Islet of Langerhans (tissue), 1 donor: ENCODE data around the gene AFF3.
A peak's percentile ranks its signal among the peaks of the same experiment; 100 is the strongest.

Experiments used
- FAIRE-seq: peaks from one replicate; lab custom pipeline; 2011; peaks lifted over from hg19 to GRCh38; lab: Jason Lieb, UNC

AFF3 gene

DNA sequence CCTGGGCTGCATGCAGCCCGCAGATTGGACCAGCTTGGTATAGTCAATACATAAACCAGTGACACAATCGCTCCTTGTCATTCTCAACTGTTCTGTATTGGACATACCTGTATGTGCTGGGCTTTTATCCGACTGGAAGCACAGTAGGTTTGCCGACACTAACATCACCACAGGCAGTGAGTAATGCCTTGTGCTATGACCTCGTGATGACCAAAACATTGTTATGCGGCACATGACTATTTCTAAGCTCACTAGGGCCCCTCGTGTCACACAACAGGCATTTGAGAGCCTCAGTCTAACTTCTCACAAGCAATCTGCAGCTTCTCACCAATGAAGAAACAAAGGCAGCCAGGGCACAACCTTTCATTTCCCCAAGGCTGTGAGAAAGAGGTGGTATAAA is 320.8 kb downstream of the AFF3 start:
- FAIRE-seq: no peak

DNA sequence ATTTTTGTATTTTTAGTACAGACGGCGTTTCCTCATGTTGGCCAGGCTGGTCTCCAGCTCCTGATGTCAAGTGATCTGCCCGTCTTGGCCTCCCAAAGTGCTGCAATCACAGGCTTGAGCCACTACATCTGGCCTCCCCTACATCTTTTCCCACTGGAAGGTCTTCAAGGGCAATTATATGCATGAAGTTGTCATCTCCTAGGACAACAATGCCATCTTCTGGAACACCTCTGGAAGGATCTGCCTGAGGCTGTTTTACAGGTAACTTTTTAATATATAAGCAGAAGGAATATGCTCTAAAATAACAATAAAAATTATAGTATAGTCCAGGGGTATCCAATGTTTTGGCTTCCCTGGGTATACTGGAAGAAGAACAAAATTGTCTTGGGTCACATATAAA is 321.4 kb downstream of the AFF3 start:
- FAIRE-seq: no peak

DNA sequence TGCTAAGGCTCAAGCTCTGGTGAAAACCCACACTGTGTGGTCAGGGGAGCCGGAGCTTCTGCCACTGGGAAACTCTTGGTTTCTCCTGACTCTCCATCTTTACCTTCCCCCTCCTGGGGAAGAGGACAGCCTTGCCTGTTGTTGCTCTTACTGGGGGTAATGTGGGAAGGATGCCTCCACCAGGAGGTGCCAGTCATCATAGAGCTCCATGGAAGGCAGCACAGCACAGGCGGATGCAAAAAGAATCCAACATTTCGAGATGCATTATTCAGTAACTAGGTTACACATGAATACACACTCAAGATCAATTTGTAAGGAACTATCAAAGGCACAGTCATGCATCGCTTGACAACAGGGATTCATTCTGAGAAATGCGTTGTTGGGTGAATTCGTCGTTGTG is 322.6 kb downstream of the AFF3 start:
- FAIRE-seq: no peak

DNA sequence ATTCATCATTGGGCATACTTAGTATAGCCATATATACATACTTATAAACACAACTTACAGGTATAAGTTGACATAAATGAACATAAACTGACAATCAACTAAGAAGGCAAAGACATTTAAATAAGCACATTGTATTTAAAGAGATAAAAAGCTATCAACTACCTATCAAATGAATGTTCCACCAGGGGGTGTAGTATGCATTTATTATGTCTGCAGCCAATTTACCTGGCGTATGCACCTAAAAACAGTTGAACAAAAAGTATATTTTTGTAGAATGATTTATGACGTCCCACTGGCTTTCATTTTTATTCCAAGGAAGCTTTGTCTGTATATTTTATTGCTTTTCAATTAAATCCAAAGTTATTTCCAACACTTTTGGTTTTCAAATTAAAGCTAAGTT is 323.5 kb downstream of the AFF3 start:
- FAIRE-seq: peak; percentile 60

DNA sequence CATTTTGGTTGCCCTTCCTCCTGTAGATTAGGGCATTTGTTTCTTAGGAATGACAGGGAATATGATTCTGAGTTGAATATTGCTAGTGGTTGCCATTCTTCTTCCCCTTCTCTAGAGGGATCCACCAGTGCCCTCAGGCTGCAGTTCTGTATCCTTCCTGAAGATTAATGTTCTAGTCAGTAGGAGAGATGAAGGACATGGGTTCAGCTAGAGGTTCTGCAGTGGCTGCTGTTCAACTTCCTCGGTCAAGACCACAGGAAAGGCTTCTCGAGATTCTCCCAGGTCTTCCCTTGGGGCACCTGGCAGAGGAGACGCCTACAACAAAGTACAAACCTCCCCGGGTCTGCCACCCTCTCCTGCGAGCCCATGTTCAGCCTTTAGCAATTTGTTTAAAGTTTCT is 325.5 kb downstream of the AFF3 start:
- FAIRE-seq: no peak

DNA sequence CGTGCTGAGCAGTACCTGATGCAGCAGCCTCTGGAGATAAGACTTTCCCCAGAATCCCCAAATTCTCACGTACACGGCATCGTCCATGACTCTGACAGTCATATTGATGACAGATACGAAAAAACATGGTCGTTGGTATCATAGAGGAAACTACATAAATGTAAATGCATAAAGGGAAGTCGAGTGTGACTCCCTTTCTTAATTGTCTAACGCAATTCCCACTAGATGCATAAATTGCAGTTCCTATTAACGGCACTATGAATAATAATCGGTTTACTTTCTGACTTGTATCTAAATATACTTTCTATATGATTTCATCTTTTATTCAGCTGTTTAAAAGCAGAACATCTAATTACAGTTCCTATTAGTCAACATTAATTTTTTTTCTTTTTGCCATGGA is 330.0 kb downstream of the AFF3 start:
- no peak for FAIRE-seq

DNA sequence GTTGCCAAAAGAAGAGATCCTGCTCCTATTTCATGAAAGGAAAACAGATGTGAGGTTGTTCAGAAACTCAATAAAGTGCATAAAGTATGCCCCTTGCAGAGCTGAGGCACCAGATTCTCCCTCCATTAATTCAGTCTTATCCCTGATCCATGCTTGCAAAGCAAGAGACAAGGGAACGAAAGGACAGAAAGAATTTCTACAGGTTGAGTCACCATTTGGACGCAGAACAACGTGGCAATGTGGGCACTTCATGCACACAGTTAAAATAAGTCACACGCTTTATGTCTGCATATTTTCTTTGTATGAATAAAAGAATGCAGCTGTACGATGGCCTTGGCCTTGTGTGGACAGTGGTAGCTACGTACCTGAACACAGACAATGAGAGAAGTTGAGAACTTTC is 330.8 kb downstream of the AFF3 start:
- no peak for FAIRE-seq

DNA sequence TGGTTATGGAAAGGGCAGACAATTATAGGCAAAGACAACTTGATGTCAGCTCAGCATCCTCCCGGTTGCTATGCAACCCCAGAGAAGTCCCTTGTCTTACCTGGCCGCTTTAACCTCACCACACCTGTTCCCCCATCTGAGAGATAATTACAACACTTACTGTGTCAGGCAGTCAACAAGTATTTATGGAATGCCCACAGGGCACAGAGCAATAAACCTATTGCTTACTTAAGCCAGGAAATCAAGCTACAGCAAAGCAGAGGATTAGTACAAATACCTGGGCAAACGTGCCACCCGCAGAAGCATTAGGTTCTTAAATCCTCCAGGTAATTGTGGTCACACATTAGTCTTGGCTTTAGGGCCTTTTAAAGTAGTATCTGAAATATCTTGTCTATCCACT is 332.2 kb downstream of the AFF3 start:
- FAIRE-seq: no peak

DNA sequence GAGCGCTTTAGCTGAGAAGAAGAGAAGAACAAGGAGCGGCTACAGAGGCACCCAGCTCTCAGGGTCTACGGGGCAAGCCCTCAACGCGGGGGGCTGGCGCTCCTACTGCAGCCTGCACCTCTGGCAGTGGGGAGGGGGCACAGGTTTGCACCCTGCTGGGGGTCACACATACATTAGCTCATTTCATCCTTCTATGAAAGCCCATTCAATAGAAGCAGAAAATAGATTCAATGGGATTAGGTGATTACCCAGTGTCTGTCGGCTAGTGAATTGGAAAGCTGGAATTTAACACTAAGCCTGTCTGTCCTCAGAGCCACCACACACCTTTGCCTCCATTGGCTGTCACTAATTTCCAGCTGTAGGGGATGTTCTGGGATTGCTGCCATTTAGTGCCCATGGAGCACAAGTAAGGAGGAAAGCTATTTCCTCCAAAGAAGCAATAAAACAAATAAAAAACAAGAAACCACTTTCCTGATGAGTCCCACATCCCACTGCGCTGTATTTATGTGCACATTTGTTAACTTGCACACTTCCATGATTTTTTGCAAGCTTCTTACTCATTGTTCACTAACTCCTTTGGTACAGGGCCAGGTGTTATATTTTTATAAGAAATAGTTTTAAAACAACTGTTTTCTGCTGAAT is 333.0 kb downstream of the AFF3 start:
- FAIRE-seq: no peak

DNA sequence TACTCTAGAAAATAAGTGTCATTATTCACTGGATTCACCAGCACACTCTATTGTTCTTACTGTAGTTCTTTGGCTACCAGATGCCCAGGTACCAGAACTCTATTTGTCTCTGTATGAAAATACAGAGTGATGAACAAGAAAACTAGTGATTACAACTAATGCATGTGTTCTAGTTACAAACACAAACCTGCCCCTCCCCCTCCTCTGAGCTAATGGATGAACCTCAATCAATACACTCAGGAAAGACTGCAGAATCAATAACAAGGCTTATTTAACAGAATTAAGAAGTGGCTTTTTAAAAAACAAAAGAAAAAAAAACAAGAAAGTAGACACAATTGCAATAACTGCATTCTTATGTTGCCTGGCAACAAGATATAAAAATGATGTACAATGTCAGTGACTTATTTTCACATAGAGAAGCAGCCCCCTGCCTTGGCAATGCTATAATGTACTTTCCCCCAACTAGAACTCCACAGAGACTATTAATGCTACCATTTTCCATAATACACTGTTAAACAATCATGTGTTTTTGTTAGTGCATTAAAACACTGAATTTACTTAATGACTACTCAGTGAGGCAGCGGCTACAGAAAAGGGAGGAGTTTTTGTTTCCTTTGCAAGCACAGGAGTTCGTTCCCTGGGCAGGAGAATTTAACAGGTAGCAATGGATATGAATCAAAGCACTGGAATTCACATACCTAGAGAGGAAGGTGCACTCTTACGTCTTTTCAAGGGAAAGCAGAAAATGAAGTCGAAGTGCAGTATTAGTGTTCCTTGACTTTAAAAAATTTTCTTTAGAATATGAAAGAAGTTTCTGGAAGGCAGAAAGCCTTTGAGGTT is 333.8 kb downstream of the AFF3 start:
- FAIRE-seq: no peak

DNA sequence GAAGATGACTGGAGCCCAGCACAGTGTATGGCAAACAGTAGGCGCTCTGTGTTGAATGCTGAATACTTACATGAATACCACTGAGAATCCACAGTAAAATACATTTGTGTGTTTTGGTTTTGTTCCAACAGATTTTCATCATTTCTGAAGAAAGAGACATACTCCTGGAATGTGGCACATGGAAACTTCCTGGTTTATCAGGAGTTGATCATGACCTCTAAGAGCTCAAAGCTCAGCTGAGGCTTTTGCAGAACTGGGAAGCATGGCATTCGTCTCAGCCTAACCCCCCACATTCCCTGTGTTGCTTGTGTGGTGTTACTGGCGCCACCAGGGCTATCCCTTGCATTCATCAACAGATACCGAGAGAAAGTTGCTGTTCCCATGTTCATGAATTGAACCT is 335.6 kb downstream of the AFF3 start:
- no peak for FAIRE-seq

DNA sequence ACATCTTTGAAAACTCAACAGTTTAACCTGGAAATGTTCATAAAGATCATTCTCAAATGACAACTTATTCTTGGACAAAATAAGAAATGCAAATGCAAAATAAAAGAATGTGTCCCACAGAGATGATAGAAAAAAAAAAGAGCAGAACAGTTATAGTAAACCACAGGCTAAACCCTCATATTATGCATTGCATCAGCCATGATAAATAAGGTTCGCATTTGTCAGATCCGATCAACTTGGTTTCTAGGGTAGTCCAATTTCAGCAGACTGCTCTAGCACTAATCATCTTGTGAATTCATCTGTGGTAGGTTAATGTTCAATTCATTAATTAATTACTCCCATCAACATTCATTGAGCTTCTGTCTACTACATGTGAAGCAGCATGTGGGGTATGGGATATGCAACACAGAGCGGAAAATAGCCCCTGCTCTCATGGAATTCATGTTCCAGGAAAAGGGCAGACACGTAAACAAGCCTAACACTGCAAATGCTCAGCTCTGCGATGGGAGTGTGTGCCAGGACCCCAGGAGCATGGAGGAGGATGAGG is 336.4 kb downstream of the AFF3 start:
- no peak for FAIRE-seq

DNA sequence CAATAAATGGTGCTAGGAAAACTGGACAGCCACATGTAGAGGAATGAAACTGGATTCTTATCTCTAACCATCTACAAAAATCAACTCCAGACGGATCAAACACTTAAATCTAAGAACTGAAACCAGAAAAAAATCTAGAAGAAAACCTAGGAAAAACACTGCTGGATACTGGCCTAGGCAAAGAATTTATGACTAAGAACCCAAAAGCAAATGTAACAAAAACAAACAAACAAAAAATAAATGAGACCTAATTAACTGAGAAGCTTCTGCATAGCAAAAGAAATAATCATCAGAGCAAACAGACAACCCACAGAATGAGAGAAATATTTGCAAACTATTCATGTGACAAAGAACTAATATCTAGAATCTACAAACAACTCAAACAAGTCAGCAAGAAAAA is 338.5 kb downstream of the AFF3 start:
- no peak for FAIRE-seq

DNA sequence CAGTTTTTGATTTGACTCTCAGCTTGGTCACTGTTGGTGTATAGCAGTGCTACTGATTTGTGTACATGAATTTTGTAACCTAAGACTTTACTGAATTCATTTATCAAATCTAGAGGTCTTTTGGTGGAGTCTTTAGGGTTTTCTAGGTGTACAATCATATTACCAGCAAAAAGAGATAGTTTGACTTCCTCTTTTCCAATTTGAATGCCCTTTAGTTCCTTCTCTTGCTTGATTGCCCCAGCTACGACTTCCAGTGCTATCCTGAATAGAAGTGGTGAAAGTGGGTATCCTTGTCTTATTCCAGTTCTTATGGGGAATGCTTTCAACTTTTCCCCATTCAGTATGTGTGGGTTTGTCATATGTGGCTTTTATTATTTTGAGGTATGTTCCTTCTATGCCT is 339.7 kb downstream of the AFF3 start:
- FAIRE-seq: no peak

DNA sequence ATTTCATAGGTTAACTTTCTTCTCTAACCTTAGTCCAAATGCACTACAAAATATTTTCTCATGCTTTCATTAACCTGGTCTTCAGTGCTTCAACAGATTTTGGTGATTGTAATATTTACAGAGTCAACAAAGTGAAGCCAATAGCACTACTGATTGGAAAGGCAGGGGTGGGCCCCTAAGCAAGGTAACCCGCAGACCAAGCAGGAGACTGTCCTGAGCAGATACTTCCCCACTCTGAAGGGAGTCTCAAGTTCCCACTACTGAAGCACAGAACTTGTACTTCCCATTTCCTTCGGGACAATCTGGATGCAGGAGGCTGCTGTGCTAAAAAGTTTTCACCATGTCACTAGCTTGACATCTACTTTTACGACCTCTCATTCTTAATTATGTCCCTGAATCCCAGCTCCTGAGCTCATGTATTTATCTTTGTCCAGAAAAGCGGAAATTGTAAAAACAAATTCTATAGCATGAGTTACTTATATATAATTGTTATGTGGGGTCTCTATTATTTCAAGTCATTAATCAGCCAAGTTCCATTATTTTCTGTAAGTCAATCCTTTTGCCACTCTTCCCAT is 341.0 kb downstream of the AFF3 start:
- FAIRE-seq: no peak

DNA sequence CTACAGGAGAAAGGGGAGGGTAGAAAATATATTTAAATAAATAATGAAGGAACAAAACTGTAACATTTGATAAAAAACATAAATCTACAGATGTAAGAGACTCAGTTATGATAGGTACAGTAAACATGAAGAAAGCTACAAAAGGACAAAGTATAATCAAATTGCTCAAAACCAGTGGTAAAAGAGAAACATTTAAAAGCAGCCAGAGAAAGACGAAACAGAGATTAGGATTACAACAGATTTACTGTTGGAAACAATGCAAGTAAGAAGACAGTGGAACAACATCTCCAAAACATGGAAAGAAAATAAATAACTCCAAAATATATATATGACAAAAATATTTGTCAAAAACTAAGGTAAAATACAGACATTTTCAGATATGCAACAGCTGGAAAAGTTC is 344.9 kb downstream of the AFF3 start:
- no peak for FAIRE-seq

DNA sequence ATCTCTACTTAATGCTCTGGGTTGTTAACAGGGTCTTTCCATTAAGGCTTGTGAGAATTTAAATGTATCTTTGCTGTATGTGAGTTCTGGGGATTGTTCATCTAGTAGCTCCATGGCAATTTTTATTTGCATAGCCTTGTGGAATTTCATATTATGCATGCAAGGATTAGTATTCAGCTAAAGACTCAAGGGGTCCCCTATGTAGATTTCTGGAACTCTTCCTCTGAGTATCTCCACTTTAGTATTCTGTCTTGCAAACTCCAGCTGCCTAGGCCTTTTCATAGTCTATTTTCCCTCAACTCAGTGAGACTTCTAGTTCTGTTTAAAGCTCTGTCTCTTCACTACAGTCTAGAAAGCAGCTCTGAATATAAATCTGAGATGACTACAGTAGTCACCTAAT is 348.0 kb downstream of the AFF3 start:
- no peak for FAIRE-seq

DNA sequence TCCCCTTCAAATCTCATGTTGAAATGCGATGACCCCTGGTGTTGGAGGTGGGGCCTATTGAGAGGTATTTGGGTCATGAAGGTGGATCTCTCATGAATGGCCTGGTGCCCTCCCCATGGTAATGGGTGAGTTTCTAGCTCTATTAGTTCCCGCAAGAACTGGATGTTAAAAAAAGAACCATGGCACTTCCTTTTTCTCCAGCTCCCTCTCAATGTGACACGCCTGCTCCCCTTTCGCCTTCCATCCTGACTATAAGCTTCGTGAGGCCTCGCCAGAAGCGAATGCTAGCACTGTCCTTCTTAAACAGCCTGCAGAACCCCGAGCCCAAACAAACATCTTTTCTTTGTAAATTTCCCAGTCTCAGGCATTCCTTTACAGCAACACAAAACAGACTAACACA is 349.4 kb downstream of the AFF3 start:
- FAIRE-seq: no peak

DNA sequence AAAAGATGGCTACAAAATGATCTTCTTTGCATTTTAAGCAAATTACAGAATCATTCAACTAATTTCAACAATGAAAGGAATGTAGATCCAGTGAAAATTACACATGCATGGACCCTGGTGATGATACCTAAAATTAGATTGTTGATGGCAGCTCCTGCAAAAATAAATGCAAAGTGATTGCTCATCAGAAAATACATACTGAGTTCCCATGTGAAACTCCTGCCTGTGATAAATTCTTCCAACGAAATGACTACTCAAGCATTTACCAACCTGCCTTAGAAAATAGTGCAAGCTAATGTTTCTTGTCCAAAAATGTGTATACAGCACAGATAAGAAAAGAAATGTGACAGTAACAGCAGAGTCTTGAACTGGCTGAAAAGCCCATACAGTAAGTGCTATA is 352.5 kb downstream of the AFF3 start:
- FAIRE-seq: no peak

DNA sequence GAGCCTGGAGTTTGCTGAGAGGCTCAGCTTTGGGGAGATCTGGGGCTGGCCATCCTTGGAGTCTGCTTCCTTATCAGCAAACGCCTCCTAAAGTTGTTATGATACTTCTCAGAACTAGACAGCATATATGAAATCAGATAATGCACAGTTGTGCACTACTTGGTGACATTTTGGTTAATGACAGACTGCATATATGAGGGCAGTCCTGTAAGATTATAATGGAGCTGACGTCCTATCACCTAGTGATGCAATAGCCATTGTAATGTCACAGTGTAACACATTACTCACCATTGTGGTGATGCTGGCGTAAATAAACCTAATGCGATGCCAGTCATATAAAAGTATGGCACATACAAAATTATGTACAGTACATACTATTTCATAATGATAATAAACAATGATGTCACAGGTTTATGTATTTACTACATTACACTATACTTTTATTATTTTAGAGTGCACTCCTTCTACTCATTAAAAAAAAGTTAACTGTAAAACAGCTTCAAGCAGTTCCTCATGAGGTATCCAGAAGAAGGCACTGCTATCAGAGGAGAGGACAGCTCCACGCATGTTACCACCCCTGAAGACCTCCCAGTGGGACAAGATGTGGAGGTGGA is 354.5 kb downstream of the AFF3 start:
- no peak for FAIRE-seq

DNA sequence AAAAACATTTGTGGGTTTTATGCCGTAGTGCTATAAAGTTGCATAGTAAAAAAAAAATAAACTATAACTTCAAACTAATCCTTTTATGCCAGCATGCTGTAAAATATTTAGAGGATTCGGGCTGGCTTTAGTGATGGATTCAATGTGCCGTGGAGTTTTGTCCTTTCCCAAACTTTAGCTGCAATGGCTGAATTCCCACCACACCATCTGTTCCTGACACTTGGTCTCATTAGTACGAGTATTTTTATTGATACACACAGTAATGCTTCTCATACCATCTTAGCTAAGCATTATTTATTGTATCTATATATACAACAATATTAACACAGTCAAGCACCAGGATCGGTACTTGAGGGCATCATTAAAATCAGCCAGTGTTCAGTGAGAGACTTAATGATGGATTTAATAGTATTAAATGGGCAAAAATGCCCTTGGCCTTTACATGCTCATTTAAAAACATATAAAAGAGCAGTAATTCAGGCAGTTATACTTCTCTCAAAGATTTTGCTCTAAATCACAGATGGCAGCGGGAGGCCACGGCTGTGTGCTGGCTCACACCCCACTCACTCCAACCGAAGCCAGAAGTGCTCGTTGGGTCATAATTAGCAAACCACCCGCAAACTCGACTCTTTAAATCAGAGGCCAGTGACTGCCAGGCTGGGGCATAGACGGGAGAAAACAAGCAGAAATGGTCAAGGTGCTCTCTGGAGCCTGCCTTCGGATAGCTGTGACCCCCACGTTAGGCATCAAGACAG is 355.6 kb downstream of the AFF3 start:
- no peak for FAIRE-seq

DNA sequence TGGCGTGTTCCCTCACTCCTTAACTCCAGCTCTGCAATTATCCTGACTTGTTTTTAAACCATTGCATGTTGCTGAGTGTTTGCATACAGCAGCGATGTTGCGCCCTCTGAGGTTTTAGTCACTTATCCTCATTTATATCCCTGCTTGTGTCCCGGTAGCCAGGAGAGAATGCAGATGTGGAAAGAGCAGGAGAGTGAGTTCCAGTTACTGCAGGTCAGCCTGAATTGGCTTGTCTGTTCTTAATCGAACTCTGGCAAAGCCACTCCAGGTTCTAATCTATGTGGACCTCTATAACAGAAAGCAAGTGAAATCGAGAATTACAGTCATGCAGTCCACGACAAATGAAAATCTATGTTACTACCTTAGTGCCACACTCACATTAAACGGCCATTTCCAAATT is 357.4 kb downstream of the AFF3 start:
- no peak for FAIRE-seq
